HG02588 (cell line): ENCODE results near the gene TRAF2.
A peak's percentile ranks its signal among the peaks of the same experiment; 100 is the strongest.

Experiments
- ATAC-seq: cut with Tn5 transposase; IDR thresholded peaks from one replicate; pipeline ENCODE4 v1.9.1; 2021; ENCODE audit warnings: mild to moderate bottlenecking, moderate library complexity; ENCODE audit not compliant: unreplicated experiment

The TRAF2 gene

DNA sequence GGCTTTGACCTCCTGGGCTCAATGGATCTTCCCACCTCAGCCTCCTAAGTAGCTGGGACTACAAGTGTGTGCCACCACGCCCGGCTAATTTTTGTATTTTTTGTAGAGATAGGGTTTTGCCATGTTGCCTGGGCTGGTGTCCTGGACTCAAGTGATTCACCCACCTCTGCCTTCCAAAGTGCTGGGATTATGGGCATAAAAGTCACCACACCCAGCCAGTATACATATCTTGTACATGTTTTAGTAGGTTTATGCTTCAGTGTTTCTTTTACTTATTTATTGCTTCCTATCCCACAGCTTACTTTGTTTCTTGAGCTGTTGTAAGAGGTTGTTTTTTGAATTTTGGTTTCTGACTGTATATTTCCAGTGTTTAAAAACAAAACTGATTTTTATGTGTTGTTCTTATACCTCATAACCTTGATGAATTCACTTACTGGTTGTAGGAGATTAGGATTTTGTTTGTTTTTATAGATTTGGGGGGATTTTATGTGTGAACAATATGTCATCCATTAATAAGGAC lies 45.4 kb downstream of the TRAF2 start:
- no peak for ATAC-seq

DNA sequence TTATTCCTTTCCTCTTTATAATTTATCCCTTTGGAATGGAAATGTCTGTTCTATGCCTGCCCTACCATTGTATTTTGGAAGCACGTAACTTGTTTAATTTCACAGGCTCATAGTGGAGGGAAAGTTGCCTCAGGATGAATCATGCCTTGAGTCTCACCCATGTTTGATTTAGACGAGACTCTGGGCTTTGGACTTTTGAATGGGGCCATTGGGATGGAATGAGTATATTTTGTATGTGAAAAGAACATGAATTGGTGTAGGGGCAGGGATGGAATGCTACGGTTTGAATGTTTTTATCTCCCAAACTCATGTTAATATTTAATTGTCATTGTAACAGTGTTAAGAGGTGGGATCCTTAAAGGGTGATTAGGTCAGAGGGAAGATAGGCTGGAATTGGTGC lies 48.0 kb downstream of the TRAF2 start:
- no peak for ATAC-seq

DNA sequence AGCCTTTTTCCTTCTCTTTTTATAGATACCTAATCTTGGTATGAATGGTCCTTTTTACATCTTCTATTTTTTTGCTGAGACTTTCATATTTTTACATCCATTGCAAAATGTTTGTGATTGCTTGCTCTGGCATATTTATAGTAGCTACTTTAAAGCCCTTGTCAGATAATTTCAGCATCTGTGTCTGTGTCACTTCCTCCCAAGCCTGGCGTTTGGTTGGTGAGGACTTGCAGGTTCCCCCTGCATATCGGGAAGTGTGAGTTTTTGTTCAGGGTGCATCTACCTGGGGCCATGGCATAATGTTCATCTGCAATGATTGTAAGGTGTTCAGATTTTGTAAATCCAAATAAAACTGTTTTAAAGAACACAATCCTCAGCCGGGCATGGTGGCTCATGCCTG lies 49.3 kb downstream of the TRAF2 start:
- ATAC-seq, result no peak

DNA sequence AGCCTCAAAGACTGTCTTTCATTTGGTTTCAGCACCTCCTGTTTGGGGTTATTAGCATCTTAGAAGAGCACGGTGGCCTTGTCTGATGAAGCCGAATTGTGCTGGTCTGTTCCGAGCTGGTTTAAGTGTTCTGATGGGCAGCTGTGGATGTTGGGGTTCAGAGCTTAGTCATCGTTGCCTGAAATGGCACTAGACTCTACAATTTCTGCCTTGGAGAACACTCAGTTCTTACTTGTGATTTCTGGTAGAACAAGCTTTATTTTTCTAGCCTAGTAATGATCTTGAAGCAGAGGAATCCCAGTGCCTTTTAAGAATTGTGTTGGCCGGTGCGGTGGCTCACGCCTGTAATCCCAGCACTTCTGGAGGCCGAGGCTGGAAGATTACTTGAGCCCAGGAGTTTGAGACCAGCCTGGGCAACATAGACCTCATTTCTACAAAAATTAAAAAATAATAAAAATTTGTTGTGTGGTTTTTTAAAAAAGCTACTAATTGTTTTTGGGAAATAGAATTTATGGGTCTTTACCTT lies 50.4 kb downstream of the TRAF2 start:
- no peak for ATAC-seq

DNA sequence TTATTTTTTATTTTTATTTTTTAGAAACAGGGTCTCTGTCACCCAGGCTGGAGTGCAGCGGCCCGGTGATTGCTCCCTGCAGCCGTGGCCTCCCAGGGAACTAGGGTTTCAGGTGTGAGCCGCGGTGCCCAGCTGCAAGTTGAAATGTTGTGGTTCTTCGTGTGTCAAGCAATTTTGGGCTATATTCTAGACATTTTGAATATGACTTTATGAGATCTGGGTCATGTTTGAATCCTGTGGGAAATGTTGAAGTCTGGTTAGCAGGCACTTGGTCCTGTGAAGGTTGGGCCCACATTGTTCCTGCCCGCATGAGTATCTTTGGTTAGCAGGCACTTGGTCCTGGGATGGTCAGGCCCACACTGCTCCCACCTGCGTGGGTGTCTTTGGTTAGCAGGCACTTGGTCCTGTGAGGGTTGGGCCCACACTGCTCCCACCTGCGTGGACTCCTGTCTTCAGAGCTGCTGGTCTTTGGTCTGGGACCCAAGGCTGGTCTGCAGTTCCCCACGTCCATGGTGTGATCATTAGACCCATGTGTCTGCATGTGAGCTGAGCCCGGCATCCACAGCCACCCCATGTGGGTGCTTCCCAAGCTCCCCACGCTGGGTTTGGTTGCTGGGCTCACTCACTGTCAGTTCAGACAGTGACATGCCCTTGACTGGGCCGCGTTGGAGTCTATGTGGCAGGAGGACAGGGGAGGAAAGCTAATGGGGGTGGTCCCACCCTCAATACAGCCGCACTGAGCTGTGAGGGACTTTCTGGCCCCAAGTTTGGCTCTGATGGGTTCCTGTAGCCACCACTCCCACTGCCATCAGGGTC lies 51.1 kb downstream of the TRAF2 start:
- ATAC-seq, result no peak

DNA sequence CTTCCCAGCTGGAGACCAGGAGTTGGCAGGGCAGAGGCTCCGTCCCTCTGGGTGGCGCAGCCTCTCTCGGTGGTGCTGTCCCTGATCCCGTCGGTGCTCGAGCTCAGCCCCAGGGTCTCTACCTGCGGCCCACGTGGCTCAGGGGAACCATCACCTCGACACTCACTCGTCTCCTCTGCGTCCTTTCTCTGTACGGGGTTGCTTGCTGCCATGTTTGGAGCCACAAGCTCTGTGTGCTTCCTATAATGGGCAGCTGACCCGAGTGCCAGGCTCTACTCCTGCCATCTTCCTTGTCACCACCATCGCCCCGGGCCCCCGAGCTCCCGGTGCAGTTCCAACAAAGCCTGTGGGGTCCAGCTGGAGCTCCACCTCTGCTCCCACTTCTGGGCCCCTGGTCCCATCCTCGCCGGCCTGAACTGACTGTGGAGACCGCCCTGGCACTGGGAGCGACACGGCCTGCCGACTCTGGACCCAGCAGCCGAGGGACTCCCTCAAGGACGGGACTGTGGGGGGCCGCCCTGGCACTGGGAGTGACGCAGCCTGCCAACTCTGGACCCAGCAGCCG lies 53.2 kb downstream of the TRAF2 start:
- no peak for ATAC-seq

DNA sequence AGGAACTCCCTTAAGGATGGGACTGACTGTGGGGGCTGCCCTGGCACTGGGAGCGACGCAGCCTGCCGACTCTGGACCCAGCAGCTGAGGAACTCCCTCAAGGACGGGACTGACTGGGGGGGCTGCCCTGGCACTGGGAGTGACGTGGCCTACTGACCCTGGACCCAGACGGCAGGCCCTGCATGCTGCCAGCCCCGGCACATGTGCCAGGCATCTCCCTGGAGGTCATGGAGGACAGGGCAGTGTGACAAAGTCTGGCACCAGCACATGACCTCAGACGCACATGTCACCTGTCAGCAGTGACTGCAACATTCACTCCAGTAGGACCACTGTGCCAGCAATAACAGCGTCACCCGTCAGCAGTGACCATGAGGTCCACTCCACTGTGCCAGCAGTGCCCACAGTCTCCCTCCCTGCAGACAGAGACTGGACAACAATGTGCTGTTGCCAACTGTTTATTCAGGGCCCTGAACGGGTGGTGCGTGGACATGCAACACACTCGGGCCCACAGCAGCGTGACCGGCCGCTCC lies 53.7 kb downstream of the TRAF2 start:
- no peak for ATAC-seq

DNA sequence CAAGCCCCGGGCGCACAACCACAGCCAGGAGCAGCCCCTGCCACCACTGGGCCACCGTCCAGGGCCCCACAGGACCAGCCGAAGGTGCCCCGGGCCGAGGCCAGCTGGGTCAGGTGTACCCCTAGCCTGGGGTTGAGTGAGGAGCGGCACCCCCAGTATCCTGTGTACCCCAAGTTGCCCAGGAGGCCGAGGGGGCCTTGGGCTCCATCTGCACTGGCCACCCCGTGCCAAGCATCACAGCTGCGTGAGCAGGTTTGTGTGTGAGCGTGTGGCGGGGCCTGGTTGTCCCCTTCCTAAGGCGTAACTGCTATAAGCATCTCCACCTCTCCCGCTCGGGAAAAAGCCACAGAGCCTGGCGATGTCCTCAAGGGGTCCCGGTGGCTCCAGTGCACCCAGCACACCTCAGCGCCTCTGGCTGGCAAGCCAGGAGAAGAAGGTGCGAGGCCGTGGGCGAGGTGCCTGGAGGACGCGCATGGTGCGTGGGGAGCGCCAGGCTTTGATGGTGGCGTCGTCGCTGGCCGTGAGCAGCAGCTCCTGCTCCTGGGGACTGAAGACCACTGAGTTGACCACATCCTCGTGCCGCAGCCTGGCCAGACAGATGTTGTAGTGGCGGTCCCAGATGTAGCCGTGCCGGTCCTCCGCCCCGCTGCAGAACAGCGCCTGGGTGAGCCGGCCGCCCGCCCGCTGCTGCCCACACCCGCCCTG lies 54.4 kb downstream of the TRAF2 start:
- no peak for ATAC-seq

DNA sequence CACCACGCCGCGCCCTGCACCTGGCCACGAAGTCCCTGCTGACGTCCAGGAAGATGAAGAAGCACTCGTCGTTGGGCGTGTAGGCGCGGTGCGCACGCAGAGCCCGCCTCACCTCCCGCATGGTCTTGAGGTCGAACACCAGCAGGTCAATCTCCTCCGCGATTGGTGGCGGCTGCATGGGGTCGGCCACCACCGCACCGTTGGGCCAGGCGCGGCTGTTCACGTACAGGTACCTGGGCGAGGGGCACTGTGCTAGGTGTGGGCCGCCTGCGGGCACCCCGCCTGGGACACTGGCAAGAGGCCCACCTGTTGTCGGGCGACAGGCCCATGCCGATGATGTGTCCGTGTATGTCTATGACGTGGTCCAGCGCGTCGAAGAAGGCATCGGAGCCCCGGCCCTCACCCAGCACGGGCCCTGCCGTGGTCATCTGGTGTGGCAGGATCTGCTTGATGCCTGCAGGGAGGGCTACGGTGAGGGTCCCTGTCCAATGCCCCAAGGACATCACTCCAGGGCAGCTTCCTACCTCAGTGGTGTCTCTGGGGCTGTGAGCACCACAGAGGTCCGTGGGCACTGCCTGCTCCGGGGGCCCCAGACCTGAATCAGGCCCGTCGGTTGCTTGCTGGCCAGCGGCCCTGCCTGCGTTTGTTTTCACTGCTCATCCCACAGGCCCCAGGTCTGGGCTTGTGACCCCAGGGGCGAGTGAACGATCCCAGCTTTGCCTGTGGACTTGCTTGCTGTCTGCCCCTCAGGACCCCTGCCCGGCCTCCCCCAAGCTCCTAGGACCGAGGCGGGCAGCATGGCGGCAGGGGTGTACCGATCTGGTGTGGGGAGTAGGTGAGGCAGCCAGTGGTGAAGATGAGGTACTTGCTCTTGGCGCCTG lies 55.2 kb downstream of the TRAF2 start:
- ATAC-seq, result no peak

DNA sequence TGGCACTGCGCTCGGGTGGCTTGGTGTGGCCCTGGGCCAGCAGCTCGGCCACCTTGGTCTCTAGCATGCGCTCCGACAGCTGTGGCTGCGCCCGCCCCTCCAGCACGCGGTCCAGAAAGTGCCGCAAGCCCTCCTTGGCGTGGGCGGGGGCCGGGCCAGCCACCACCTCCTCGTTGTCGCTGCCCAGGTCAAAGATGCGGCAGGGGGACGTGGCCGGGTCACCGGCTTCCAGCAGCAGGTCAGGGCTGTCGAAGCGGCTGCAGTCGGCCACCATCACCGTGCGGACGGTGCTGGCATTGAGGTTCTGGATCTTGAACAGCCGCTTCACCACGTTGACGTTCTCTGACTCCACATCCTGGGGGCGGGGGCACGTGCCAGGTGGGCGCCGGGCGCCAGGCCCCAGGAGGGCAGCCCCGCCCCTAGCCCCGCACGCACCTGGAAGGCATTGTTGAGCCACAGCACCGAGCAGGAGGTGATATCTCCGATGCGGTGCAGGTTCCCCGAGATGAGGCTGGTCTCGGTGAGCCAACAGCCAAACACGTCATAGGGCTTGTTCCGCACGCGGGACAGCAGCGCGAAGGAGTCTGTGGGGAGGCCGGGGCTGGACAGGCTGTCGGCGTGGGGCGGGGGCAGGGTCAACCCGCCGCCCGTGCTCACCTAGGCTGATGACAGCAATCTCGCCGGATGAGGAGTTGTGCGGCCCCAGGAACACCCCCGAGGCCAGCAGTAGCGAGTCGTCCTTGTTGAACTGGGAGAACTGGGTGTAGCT lies 56.0 kb downstream of the TRAF2 start:
- no peak for ATAC-seq

DNA sequence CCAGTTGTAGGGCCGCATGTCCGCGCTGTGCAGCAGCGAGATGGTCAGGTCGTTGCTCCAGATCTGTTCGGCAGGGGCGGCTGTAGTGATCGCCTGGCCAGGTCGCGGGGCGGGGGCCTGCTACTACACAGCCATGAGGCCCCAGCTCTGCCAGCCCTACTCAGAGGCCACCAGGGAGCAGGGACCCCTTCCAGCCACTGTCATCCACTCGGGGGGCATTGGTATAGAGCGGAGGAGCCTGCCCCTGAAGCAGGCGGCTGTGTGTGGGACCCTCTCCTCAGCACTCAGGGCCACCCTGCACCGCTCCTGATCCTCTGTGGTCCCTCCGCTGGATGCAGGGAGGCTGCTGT lies 56.5 kb downstream of the TRAF2 start:
- no peak for ATAC-seq

DNA sequence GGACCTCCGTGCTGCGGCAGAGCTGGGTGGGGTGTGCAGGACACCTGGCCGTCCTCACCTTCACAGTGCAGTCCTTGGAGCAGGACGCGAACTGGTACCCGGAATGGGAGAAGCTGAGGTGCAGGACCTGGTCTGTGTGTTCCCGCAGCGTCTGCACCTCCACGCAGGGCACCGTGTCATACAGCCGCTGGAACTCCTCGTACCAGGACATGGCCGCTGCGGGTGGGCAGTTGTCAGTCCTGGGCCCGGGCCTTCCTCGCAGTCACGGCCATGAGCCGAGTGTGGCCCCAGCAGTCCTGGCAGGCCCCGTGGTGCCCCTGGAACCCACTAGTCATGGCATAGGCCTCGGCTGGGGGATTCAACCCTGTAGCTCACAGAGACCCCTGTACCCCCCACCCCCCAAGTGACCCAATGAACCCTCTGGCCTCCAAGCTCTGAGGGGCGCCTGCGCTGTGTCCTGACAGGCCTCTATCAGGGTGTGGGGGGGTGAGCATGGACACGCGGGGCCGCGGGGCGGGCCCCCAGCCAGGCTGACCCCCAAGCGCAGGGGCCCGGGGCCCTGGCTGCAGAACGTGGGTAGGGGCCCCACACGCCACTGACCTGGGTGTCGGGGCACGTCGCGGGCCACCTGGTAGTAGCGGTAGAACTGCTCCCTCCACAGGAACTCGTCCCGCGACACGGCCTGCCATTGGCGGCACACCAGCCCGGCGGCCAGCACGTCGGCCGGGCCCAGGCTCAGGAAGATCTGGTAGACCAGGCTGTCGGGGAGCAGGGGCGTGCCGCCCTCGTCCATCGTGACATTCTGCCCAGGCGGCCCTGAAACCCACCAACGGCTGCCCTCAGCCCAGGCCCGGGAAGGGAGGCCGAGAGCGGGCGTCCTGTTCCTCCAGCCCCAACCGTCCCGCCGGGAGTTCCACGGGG lies 57.2 kb downstream of the TRAF2 start:
- ATAC-seq, result peak; percentile 6

DNA sequence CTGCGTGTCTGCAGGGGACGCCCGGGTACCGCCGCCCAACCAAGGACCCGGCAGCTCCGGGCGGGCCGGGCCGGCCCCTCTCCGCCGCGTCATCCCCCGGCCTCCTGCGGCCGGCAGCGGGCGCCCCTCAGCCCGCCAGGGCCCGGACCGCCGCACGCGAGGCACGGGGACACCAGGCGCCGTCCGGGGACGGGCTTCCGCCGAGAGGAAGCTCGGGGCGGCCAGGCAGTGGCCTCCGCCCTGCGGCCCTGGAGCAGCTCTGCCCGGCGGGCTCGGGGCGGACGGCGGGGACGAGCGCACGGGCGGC lies 57.8 kb downstream of the TRAF2 start:
- ATAC-seq, result peak; percentile 24

DNA sequence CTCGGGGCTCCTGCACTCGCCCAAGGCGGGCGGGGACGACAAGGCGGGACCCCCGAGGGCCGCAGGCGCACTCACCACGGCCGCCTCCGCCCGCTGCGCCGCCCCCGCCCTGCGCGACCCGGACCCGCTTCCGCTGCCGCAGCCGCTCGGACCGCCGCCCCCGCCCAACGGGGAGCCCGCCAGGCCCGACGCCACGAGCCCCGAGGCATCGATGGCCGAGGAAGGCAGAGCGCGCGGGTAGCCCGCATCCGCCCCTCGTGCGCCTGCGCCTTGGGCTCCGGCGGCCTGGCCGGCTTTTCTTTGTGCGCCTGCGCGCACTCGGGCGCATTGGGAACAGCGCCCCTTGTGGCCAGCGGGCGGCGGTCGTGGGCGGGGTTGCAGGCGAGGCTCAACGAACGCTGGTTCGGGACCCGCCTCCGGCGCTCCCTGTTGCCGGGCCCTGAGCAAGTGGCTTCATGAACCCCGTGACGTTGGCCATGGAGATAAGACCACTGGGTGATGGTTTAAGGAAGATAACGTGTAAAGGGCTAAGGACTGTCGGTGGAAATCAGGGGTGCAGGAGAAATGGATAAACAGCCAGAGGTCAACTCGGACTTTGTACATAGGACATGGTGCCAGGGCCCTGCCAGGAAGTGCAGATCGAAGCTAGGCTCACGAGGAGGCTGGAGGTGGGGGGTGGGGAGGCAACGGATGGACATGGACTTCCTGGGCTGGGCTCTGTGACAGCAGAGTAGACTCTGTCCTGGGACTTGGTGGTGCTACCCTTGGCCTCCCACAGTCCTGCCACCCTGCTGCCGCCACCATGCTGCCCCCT lies 58.4 kb downstream of the TRAF2 start, which contains the start of the genes C8G and FBXW5:
Gene C8G (plus strand): TSS at position 725 of the 814 bp plus-strand sequence. CDS start 78 bp downstream, at position 803.
Gene FBXW5 (minus strand): TSS at position 220 of the 814 bp plus-strand sequence. CDS start 655 bp downstream, outside the sequence.
- ATAC-seq, result peak; percentile 80

DNA sequence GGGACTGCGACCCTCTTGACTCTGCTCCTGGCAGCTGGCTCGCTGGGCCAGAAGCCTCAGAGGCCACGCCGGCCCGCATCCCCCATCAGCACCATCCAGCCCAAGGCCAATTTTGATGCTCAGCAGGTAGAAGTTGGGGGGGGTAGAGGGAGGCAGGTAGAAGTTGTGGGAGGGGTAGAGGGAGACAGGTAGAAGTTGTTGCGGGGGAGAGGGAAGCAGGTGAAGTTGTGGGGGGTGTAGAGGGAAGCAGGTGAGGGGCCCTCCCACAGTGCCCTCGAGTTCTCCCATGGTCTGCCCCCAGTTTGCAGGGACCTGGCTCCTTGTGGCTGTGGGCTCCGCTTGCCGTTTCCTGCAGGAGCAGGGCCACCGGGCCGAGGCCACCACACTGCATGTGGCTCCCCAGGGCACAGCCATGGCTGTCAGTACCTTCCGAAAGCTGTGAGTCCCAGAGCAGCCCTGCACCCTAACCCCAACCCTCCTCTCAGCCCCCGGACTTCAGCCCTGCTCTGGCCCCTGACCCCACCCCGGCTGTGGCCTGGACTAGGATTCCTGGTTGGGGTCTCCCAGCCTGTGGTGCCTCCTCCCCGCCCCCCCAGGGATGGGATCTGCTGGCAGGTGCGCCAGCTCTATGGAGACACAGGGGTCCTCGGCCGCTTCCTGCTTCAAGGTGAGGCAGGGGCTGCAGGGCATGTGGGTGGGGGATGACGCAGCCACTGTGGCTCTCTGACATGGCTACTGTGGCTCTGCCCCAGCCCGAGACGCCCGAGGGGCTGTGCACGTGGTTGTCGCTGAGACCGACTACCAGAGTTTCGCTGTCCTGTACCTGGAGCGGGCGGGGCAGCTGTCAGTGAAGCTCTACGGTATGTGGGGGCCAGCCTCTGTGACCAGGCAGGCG lies 59.3 kb downstream of the TRAF2 start:
- ATAC-seq, result no peak

DNA sequence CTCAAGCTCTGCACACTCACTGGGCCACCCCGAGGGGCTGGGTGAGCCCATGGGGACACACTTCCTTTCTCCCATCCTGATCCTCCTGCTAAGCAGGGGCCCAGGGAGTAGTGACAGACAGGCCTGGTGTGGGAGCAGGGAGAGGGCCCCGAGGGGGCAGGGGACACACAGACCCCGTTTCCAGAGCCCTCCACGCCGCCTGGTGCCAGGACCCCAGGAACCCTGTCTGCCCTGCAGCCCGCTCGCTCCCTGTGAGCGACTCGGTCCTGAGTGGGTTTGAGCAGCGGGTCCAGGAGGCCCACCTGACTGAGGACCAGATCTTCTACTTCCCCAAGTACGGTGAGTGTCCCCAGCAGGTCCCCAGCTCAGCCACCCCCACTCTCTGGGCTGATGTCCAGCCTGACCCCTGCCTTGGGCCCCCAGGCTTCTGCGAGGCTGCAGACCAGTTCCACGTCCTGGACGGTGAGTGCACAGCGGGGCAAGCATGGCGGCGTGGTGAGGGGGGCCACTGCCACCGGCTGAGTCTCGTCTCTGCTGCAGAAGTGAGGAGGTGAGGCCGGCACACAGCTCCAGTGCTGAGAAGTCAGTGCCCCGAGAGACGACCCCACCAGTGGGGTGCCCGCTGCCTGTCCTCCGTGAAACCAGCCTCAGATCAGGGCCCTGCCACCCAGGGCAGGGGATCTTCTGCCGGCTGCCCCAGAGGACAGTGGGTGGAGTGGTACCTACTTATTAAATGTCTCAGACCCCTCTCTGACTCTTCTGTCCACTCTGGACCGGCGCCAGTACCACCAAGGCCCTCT lies 60.1 kb downstream of the TRAF2 start:
- ATAC-seq, result no peak
